Measurements from ENCODE around the gene NSMCE3. TPM values are rescaled to one million over a fixed set of nuclear protein-coding genes. Genes with fewer than 3 reads are reported as not detected.

Gene NSMCE3
- total RNA-seq, 1 experiment from 2014 or later = 9.8 TPM

DNA sequence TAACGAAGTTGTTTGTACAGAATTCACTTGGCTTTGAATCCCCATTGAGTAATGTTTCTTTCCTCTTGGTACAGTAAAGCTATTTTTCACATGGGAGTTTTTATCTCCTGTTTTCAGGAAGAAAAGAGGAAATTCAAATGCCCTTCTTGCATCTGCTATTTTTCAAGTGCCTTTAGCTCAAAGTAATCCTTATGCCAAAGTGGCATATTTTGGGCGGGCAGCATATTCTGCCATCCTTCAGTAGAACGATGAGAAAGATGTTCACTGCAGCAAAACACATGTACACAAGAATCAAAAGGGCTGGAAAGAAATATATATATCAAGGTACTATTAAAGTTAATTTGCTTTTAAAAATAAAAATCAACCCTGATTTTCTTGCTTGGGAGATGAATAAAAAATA is 5.3 kb upstream of the NSMCE3 start:
- in situ Hi-C loops (cut with HindIII; ENCODE audit: low pct_unique_long_range_greater_than_20kb, low sequenced_read_pairs) = no loop called here
- DNase-seq (ENCODE audit: low read depth) = no peak

DNA sequence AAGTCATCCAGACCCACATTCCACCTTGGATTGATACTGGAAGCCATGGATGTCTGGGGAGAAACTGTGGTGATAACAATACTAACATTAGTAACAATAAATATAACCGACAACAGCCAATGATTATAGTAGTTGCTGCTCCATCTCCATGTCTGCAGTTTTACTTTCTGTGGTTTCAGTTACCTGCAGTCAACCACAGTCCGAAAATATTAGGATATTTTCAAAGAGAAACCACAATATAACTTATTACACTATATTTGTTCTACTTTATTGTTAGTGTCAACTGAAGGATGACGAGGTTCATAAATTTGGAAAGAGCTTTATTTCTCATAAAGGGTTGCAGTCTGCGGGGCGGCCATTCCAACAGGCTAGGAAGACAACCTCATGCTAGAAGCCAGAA is 2.6 kb upstream of the NSMCE3 start:
- in situ Hi-C loops (cut with HindIII; ENCODE audit: low pct_unique_long_range_greater_than_20kb, low sequenced_read_pairs) = no loop called here
- no peak for DNase-seq (ENCODE audit: low read depth)

DNA sequence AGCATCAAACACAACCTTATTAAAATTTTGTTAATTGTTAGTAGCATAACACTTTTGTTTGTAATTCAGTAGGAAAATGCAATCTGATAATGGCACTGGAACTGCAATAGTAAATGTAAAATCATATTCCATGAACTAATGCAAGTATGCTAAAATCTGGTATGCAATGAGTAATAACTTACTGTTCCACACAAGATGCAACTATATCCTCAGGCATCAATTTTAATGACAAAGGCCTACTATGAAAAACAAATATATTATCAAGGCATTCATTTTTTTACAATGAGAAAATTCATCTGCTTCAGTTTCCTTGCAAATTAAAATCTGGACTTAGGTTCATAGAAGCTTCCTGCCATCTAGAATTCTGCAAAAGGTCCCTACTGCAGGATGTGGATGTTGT is 1.4 kb upstream of the NSMCE3 start:
- no peak for DNase-seq (ENCODE audit: low read depth)
- in situ Hi-C loops (cut with HindIII; ENCODE audit: low pct_unique_long_range_greater_than_20kb, low sequenced_read_pairs) = no loop called here

DNA sequence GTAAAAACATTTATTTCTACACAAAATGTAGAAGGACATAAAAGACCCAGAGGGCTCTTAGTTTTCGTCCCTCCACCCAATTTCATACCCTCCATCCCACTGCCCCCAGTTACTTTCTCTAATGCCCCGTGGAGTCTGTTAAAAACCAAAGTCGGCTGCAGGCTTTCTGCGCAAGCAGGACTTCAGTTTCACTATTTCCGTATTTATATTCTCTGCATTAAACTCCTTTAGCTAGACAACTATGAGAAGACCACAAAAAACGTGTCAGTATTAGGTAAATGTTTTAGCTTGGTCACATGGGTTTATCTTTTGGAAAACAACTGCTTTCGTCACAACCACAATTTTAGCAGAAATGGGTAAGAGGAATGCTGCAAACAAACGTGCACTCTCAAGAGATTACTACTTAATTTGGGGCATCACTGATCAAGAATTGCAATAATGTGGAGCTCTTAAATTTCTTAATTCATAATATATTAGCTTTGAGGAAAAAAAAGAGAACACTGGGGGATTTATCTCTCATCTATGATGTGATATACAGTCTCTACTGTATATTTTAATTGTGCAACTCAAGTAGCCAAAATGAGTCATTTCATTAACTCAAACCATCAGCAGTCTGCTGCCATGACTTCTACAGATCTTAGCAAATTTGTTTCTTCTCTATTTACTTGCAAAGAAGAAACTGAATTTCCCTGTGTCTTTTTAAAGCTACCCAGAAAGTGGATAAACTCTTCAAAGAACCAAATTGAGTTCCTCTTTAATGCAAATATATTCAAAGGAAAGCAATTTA is 740 bp upstream of the NSMCE3 start:
- DNase-seq (ENCODE audit: low read depth) = no peak
- in situ Hi-C loops (cut with HindIII; ENCODE audit: low pct_unique_long_range_greater_than_20kb, low sequenced_read_pairs) = no loop called here

DNA sequence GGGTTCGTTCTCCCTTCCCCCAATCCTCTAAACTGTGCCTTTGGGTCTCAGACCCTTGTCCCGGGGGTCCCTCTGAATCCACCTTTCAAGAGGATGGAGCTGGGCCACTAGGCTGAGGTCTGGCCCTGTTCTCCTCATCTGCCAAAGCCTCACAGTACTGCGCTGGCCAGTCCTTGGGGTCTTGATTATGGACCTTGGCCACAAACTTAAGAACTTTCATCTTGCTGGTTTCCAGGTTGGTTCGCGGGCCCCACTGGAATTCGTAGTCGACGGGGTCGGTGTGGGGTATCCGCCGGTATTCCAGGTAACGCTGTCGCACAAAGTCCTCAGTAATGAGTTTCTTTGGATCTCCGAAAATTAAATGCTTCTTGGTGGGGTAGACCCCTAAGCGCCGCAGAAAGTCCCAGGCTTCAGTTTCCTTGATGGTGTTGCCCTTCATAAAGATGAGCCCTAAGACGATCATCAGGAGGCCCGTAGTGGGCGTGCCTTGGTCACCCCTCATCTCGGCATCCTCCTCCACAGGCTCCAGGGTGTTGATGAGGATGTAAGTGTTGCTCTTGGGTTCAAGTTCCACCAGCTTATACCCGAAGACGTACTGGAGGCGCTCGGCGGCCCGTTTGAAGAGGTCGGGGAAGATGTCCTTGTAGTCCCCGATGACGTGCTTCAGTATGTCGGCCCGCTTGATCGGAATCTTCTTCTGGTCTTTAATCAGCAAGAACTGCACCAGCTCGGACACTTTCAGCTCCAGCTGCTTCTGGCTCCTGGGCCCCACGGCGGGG is 727 bp downstream of the NSMCE3 start:
- no peak for DNase-seq (ENCODE audit: low read depth)
- in situ Hi-C loops (cut with HindIII; ENCODE audit: low pct_unique_long_range_greater_than_20kb, low sequenced_read_pairs) = no loop called here

DNA sequence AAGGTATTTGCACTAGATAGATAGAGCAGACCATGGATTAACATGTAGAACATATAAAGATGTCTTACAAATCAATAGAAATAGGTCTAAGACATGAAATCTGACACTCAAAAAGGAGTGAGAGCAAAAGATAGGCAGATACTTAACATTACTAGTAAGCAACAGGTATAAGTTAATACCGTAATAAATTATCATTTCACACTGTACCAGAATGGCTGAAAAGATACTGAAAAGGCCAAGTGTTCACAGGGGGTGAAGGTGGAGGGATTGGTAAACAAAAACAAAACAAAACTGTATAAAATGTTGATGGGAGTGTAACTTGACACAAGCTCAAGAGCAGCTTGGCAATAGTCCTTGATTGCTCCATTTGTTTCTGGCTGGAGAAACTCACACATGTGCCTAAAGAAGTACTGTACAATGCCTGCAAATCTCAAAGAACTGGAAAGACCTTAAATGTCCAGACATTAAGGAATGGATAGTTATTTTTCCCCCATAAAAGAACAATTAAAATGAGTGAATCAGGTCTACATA is 3.5 kb downstream of the NSMCE3 start:
- in situ Hi-C loops (cut with HindIII; ENCODE audit: low pct_unique_long_range_greater_than_20kb, low sequenced_read_pairs) = no loop called here

DNA sequence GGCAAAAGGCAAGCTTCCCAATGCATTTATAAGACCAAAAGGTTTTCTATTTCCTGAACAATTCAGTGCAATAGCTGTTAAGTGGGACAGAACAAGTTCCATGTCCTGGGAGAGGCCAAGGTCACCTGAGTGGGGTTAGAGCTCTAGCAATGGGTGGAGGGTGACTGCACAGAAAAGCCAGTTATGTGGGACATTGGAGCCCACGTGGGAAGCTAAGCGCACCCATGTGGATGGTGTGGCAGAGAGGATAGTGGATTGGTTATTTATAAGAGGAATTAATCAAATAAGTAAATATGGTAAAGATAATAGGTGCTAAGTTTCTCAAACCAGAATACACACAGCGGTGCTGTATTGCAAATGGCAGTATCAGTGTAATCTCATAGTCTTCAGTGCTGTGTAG is 6.3 kb downstream of the NSMCE3 start:
- DNase-seq (ENCODE audit: low read depth) = no peak
- in situ Hi-C loops (cut with HindIII; ENCODE audit: low pct_unique_long_range_greater_than_20kb, low sequenced_read_pairs) = no loop called here

More for the DNA sequence above, 3.5 kb downstream of the NSMCE3 start:
- no peak for DNase-seq (ENCODE audit: low read depth)

DNA sequence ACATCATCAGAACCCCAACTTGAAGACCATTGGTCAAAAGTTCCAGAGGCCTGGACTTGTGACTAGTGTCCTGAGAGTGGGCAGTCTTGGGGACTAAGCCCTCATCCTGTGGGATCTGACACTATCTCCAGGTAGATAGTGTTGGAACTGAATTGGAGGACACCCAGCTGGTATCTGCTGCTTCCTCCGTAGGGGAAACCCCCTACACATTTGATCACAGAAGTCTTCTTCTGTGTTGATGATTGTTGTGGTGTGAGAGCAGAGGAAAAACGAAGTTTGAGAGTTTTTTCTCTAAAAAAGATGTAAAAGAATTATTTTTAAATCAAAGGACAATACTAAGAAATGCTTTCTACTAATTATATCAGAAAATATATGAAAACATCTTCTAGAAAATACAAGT is 6.9 kb downstream of the NSMCE3 start:
- in situ Hi-C loops (cut with HindIII; ENCODE audit: low pct_unique_long_range_greater_than_20kb, low sequenced_read_pairs) = no loop called here
- DNase-seq (ENCODE audit: low read depth) = no peak

DNA sequence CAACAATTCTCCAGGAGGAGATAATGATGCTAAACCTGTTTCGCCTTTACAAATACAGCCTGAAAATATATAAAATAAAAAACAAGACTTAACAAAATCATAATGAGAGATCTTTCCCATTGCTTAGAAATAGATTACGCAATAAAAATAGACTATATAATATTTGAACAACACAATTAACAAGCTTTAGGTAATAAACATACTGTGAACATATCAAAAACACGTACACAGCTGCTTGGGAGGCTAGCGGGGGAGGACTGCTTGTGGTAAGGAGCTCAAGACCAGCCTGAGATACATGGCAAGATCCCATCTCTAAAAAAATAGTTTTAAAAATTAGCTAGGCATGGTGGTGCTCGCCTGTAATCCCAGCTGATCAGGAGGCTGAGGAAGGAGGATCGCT is 8.7 kb downstream of the NSMCE3 start:
- in situ Hi-C loops (cut with HindIII; ENCODE audit: low pct_unique_long_range_greater_than_20kb, low sequenced_read_pairs) = no loop called here
- no peak for DNase-seq (ENCODE audit: low read depth)

DNA sequence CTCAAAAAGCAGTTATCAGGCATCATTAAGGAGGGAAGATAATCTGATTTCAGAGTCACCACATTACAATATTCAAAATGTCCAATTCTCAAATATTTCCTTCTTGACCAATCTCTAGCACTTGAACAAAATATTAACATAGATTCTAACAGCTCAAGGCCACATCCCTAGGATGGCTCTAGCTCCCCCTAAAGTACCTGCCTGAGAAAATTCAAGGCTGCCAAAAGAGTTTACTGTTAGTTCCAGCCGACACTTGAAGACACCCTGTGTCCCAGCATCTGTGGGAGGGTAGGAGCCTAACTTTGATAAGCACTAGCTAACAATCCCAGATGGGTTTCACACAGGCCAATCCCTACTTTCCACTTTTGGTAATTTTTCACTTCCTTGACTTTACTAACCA is 10.4 kb downstream of the NSMCE3 start:
- in situ Hi-C loops (cut with HindIII; ENCODE audit: low pct_unique_long_range_greater_than_20kb, low sequenced_read_pairs) = no loop called here
- DNase-seq (ENCODE audit: low read depth) = no peak

DNA sequence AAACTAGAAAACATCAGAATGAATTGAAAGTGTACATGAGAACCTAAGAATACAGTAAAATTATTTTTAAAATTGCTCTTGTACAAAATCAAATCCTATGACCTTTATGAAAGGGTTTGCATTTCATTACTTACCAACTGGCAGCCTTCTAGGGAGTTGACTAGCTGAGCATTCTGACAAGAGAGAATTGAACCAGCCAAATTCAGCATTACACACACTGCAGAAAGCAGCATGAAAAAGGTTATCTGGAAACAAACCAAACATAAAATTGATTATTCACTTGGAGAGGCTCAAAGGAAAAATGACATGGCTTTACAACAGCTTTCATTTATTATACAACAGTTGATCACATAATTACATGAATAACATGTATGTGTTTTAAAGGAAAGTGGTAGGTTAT is 17.4 kb downstream of the NSMCE3 start:
- in situ Hi-C loops (cut with HindIII; ENCODE audit: low pct_unique_long_range_greater_than_20kb, low sequenced_read_pairs) = no loop called here
- DNase-seq (ENCODE audit: low read depth) = no peak

DNA sequence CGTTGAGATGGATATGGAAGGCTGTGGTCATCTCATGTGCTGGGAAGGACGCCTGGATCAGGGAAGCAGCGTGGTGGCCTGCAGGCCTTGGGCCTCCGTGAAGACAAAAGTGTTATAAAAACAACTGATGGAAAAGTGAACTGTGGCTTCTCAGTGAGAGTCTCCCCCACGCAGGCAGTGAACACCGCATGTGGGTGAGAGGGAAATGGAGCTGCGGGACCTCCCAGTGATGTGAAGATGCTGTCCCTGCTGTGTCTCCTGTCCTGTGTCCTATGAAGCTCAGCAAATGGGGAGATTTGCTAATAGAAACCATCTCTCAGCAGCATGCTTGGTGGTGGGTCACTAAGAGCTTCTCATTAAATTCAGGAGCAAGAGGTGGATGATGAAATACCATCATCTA is 25.1 kb downstream of the NSMCE3 start:
- DNase-seq (ENCODE audit: low read depth) = no peak
- in situ Hi-C loops (cut with HindIII; ENCODE audit: low pct_unique_long_range_greater_than_20kb, low sequenced_read_pairs) = no loop called here

DNA sequence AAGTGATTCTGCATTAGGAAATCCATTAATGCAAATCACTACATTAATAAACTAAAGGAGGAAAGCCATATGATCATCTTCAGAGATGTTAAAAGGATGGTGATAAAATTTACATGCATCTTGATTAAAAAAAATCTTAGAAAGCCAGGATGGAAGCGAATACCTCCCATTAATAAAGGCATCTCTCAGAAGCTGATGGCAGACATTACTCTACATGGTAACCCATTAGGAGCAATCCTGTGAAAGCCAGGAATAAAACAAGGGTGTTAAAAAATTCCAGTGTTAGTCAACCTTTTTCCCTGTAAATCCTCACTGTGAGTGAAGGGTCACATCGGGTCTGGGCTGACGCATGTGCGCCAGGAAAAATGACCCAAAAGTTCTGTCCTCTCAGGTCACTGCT is 25.5 kb downstream of the NSMCE3 start:
- DNase-seq (ENCODE audit: low read depth) = no peak
- in situ Hi-C loops (cut with HindIII; ENCODE audit: low pct_unique_long_range_greater_than_20kb, low sequenced_read_pairs) = no loop called here

DNA sequence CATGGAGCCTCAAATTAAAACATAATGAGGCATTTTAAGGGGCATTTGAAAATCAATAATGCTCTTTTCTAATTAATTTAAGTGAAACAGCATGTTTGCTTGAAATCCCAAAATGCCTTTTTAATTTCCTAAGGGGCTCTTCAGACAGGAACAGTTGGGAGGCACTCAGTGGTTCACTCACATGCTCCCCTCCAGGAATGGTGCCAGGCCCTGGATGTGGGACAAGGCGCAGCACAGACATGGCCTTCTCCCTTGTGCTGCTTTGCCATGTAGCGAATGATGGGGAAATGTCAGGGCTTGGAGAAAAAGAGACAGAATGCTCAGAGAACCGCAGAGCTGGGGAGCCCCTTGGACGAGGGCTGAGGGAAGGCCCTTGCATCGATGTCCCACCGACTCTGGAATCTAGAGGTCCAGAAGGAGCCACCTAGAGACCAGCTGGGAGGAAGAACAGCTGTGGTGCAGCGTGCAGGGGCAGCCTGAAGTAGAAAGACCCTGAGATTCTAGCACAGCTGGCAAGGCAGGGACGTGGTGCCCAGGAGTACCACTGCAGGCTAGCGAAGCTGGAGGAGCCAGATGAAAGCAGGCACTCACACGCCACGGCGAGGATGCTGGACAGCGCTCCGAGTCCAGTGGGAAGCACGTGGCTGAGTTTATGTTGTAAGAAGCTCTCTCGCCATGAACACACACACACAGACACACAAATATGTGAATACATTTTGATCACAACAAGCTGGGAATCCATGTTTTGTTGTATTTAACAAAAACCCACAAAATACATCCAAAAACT is 27.0 kb downstream of the NSMCE3 start:
- in situ Hi-C loops (cut with HindIII; ENCODE audit: low pct_unique_long_range_greater_than_20kb, low sequenced_read_pairs) = no loop called here
- DNase-seq (ENCODE audit: low read depth) = no peak

DNA sequence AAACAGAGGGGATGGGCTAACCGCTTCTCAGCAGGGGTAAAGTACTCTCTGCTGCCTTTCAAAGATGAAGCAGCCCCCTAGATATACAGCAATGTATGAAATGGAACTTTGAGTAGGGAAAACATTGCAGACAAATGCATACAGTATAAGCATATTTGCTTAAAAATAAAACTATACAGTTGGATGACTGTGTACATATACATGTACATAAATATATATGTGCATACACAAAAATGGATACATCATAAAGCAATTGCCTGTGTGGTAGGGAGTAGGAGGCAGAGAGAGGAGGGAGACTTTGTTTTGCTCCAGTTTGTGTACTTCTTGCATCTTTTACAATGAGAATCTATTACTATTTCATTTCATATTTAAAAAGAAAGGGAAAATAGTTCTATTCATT is 28.4 kb downstream of the NSMCE3 start:
- in situ Hi-C loops (cut with HindIII; ENCODE audit: low pct_unique_long_range_greater_than_20kb, low sequenced_read_pairs) = no loop called here
- DNase-seq (ENCODE audit: low read depth) = no peak

DNA sequence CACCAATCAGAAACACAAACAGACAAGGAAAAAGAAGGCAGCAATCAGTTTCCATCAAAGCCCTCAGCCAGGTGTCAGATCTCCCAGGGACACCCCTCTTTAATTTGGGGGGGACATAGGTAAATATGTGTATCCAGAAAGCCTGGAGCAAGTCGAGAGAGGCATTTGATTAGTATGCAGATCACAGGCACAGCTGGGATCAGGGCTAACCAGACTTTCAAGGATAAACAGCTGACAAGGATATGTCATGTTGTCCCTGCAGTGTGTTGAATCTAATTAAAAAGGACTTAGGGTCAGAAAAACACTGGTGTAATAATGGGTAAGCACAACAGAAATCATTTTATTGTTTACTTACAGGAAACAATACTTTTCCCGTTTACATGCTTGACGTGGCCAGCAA is 30.2 kb downstream of the NSMCE3 start:
- DNase-seq (ENCODE audit: low read depth) = no peak
- in situ Hi-C loops (cut with HindIII; ENCODE audit: low pct_unique_long_range_greater_than_20kb, low sequenced_read_pairs) = no loop called here

DNA sequence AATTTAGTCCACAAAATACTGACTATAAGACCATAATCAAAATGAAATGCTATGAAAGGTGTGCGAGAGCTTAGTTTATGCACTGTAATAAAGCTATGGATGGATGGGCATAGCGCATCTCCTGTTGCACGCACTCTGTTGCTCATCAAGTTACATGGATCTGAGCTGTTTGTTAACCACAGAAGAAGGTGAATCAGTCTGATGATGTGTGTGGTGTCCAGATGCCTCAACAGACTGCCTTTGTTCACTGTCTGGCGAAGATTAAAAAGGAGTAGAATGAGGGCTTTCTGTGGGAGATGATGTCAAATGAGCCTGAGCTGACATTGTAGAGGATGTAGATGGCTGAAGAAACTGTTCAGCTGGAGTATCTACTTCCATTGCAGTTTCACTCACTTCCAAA is 36.1 kb downstream of the NSMCE3 start:
- peak; percentile 3 for DNase-seq (ENCODE audit: low read depth)
- in situ Hi-C loops (cut with HindIII; ENCODE audit: low pct_unique_long_range_greater_than_20kb, low sequenced_read_pairs) = no loop called here

DNA sequence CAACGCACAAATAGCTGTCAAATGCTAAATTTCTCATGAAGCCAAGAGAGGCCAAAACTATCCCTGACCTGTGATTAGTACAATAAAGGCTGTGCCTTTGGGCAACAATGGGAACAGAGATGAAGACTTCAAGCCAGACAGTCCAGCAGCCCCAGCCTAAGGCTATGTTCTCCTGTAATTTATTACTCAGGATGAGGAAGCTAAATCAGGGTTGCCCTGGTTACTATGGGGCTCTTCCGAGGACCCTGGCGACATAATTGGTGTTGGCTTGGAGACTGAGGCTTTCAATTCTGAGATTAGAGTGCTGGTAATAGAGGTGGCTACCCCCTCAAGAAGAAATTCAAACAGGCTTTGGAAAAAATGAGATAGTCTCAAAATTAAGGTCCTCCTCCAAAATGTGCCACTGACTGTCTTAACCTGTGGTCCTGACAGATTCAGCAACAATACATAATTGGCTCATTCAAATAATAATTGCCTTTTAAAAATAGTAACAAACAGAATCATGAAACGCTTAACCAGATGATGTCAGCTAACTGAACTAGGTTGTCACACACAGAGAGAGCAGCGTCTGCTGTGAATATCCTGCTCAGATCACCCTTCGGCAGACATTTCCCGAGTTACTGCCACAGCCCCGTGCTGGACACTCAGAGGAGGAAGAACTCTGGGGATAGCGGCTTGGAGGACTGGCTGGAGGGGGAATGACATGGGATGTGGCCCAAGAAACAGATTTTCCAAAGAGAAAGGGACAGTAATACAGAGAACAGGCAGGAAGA is 43.0 kb downstream of the NSMCE3 start:
- no peak for DNase-seq (ENCODE audit: low read depth)
- in situ Hi-C loops (cut with HindIII; ENCODE audit: low pct_unique_long_range_greater_than_20kb, low sequenced_read_pairs) = no loop called here
